SK-N-SH (cell line): ENCODE measurements around the gene NLN. TPM values are rescaled to one million over a fixed set of nuclear protein-coding genes. Genes with fewer than 3 reads are reported as not detected.

Experiments used
- CTCF ChIA-PET: fragments of 300-600, 350-600 bp; formaldehyde crosslinking; extraction: SDS; loops from one replicate; lab custom pipeline; 2021; lab: Yijun Ruan, JAX
- POLR2A ChIA-PET: fragments of 350-600 bp; sonication (Branson Sonifier 250); formaldehyde crosslinking; extraction: SDS; loops from one replicate; lab custom pipeline; 2020; ENCODE audit warnings: antibody characterized with exemption, inconsistent platforms; lab: Yijun Ruan, JAX
- DNase-seq: peaks from one replicate; pipeline ENCODE4 v3.0.0; 2012
- H2AFZ ChIP-seq: fragments of 200-600 bp; sonication (generic); 2 replicates; pipeline ENCODE4 v1.8.1; 2016; ENCODE audit warnings: antibody characterized with exemption, mild to moderate bottlenecking, low read depth
- H3F3A ChIP-seq: fragments of 200-600 bp; sonication (generic); replicated peaks from 2 replicates; pipeline ENCODE3; 2016; ENCODE audit warnings: antibody characterized with exemption, mild to moderate bottlenecking; ENCODE audit not compliant: insufficient read depth
- H3K27ac ChIP-seq, 2 experiments: fragments of 200-500 bp in 1 of 2; fragments of 200-600 bp in 1 of 2; sonication (Bioruptor generic) in 1 of 2; sonication (generic), shearing (Covaris generic) in 1 of 2; 2 replicates each; pipeline versions ENCODE4 v1.5.1 to v1.6.1; 2014 to 2016; ENCODE audit warnings: low read depth in 2 of 2, inconsistent platforms in 1 of 2, low read length in 1 of 2, mild to moderate bottlenecking in 1 of 2, mixed read lengths in 1 of 2
- H3K27me3 ChIP-seq: fragments of 200-600 bp; sonication (generic), shearing (Covaris generic); 2 replicates; pipeline ENCODE4 v1.6.1; 2016; ENCODE audit warnings: mixed run types; ENCODE audit not compliant: insufficient read depth
- H3K36me3 ChIP-seq, 2 experiments: fragments of 200-500 bp in 1 of 2; fragments of 200-600 bp in 1 of 2; sonication (Bioruptor generic) in 1 of 2; sonication (generic) in 1 of 2; replicated peaks in 1 of 2; 2 replicates each; pipeline versions ENCODE3 to v1.5.1; 2014 to 2016; ENCODE audit warnings: low read length in 1 of 2, mild to moderate bottlenecking in 1 of 2; ENCODE audit not compliant: insufficient read depth in 2 of 2, control insufficient read depth in 1 of 2
- H3K4me1 ChIP-seq, 2 experiments: fragments of 200-500 bp in 1 of 2; fragments of 200-600 bp in 1 of 2; sonication (Bioruptor generic) in 1 of 2; sonication (generic), shearing (Covaris generic) in 1 of 2; 2 replicates each; pipeline versions ENCODE4 v1.5.1 to v1.6.1; 2014 to 2016; ENCODE audit warnings: low read depth in 1 of 2, low read length in 1 of 2, mixed run types in 1 of 2; ENCODE audit not compliant: insufficient read depth in 2 of 2, control insufficient read depth in 1 of 2
- H3K4me2 ChIP-seq: fragments of 200-600 bp; sonication (generic), shearing (Covaris generic); 2 replicates; pipeline ENCODE4 v1.6.1; 2017; ENCODE audit warnings: mixed run types
- H3K4me3 ChIP-seq, 2 experiments: fragments of 200-500 bp in 1 of 2; fragments of 200-600 bp in 1 of 2; sonication (Bioruptor generic) in 1 of 2; sonication (generic), shearing (Covaris generic) in 1 of 2; 2 replicates each; pipeline versions ENCODE4 v1.5.1 to v1.8.1; 2014 to 2016; ENCODE audit warnings: low read depth in 2 of 2, inconsistent platforms in 1 of 2, low read length in 1 of 2, mild to moderate bottlenecking in 1 of 2, mixed read lengths in 1 of 2, moderate library complexity in 1 of 2
- H3K79me2 ChIP-seq: fragments of 200-600 bp; sonication (generic); 2 replicates; pipeline ENCODE4 v1.8.1; 2017; ENCODE audit warnings: mild to moderate bottlenecking; ENCODE audit not compliant: insufficient read depth
- H3K9ac ChIP-seq: fragments of 200-600 bp; sonication (generic); 2 replicates; pipeline ENCODE4 v1.6.1; 2017; ENCODE audit warnings: mixed run types
- H3K9me2 ChIP-seq: fragments of 200-600 bp; sonication (generic); 2 replicates; pipeline ENCODE4 v1.6.1; 2017; ENCODE audit warnings: mixed run types
- H3K9me3 ChIP-seq: fragments of 200-600 bp; sonication (generic); 2 replicates; pipeline ENCODE4 v1.6.1; 2017; ENCODE audit warnings: mixed run types, mild to moderate bottlenecking, moderate library complexity
- H4K20me1 ChIP-seq: fragments of 200-600 bp; sonication (generic); 2 replicates; pipeline ENCODE4 v1.6.1; 2017; ENCODE audit warnings: mild to moderate bottlenecking, mixed run types; ENCODE audit not compliant: insufficient read depth
- CHD2 ChIP-seq: fragments of 150-350 bp; IDR thresholded peaks from 2 replicates; pipeline ENCODE4 v1.6.1; 2018; ENCODE audit warnings: low read length; ENCODE audit not compliant: partially characterized antibody
- CTCF ChIP-seq: fragments of 200-600 bp; sonication (generic); IDR thresholded peaks from 2 replicates; pipeline ENCODE4 v1.6.1; 2017; ENCODE audit warnings: antibody characterized with exemption, mild to moderate bottlenecking, moderate library complexity
- ELF1 ChIP-seq: IDR thresholded peaks from 2 replicates; pipeline ENCODE4 v1.4.0; 2012
- FOSL2 ChIP-seq: IDR thresholded peaks from 2 replicates; pipeline ENCODE4 v1.4.0; 2012; ENCODE audit warnings: low read depth, mild to moderate bottlenecking, moderate library complexity, borderline replicate concordance
- FOXJ3 ChIP-seq: sonication (generic); formaldehyde crosslinking; IDR thresholded peaks from 2 replicates; pipeline ENCODE4 v1.5.1; 2020; ENCODE audit warnings: mild to moderate bottlenecking, missing genetic modification reagents
- FOXM1 ChIP-seq: IDR thresholded peaks from 2 replicates; pipeline ENCODE4 v1.4.0; 2012; ENCODE audit warnings: low read depth, mild to moderate bottlenecking
- GABPA ChIP-seq: IDR thresholded peaks from 2 replicates; pipeline ENCODE4 v1.4.0; 2012; ENCODE audit warnings: low read depth, mild to moderate bottlenecking
- IRF3 ChIP-seq: fragments of 150-350 bp; IDR thresholded peaks from 2 replicates; pipeline ENCODE4 v1.6.1; 2016; ENCODE audit warnings: mild to moderate bottlenecking, low read depth, low read length
- MAX ChIP-seq: IDR thresholded peaks from 2 replicates; pipeline ENCODE4 v1.4.0; 2012; ENCODE audit warnings: low read depth
- MXI1 ChIP-seq: IDR thresholded peaks from 2 replicates; pipeline ENCODE4 v1.6.1; 2012; ENCODE audit warnings: mild to moderate bottlenecking, low read depth, low read length, improper control_type of control experiment
- NRF1 ChIP-seq: IDR thresholded peaks from 2 replicates; pipeline ENCODE4 v1.6.1; 2012; ENCODE audit warnings: low read depth, mild to moderate bottlenecking, low read length
- RAD21 ChIP-seq: IDR thresholded peaks from 2 replicates; pipeline ENCODE4 v1.6.1; 2012; ENCODE audit warnings: mild to moderate bottlenecking, low read length
- RFX5 ChIP-seq: IDR thresholded peaks from 2 replicates; pipeline ENCODE4 v1.6.1; 2012; ENCODE audit warnings: mild to moderate bottlenecking, improper control_type of control experiment, low read length
- RXRA ChIP-seq: IDR thresholded peaks from 2 replicates; pipeline ENCODE4 v1.4.0; 2012; ENCODE audit warnings: low read depth, mild to moderate bottlenecking, borderline replicate concordance
- SIN3A ChIP-seq: IDR thresholded peaks from 2 replicates; pipeline ENCODE4 v1.6.1; 2012; ENCODE audit warnings: low read depth, mild to moderate bottlenecking, low read length, moderate library complexity, borderline replicate concordance
- SMC3 ChIP-seq: IDR thresholded peaks from 2 replicates; pipeline ENCODE4 v1.6.1; 2012; ENCODE audit warnings: low read depth, low read length, improper control_type of control experiment
- TAF1 ChIP-seq: IDR thresholded peaks from 2 replicates; pipeline ENCODE4 v1.6.1; 2012; ENCODE audit warnings: low read depth, mild to moderate bottlenecking, low read length, moderate library complexity, borderline replicate concordance
- TCF12 ChIP-seq: IDR thresholded peaks from 2 replicates; pipeline ENCODE4 v1.4.0; 2012
- TEAD4 ChIP-seq: IDR thresholded peaks from 2 replicates; pipeline ENCODE4 v1.4.0; 2012; ENCODE audit warnings: mild to moderate bottlenecking, borderline replicate concordance; ENCODE audit not compliant: insufficient read depth
- YY1 ChIP-seq: IDR thresholded peaks from 2 replicates; pipeline ENCODE4 v1.4.0; 2012; ENCODE audit warnings: low read depth, mild to moderate bottlenecking
- WGBS: methylation state at CpG from one replicate; pipeline ENCODE4 v1.1.6; 2017; ENCODE audit warnings: low lambda C conversion rate; 5-methylcytosine and 5-hydroxymethylcytosine counted together
- polyA plus RNA-seq, 3 experiments: library from polyadenylated mRNA; depleted of rRNA; stranded (reverse); fragments of >200 nt; gene quantifications; 2 replicates each; pipeline ENCODE4 v1.2.3, GENCODE V29; 2012

The NLN gene
- polyA plus RNA-seq, 1 of the 3 experiments (the other 2 are of a cell fraction), result 17.1 TPM

- ChIA-PET CTCF (interaction anchor here (0.9 kb wide), 1 partner anchor 207 kb away, joined by 3 read pairs; no protein-coding TSS in a partner anchor), POLR2A (no interaction called here)
- H4K20me1 ChIP-seq, result 0 out of 2 replicates have a peak, but pooled peaks cover 6% of the 10 kb centered on the region
- DNase-seq, result no peak
- no peaks in the 10 kb centered on the region for H3K36me3 ChIP-seq
- H3K9me3 ChIP-seq, result no peaks in the 10 kb centered on the region
- H2AFZ ChIP-seq, result no peak overlapping the region
- no peak overlapping the region for H3K27ac ChIP-seq
- H3K9me2 ChIP-seq, result no peaks in the 10 kb centered on the region
- WGBS, result 82% methylated on average over 4 of the region's 4 CpGs
- H3K4me2 ChIP-seq, result no peak overlapping the region
- no peaks in the 10 kb centered on the region for H3K27me3 ChIP-seq
- no peak overlapping the region for H3K9ac ChIP-seq
- peaks cover 0 to 11% of the 10 kb centered on the region in 2 experiments; a peak in 1 of 4 replicates for H3K4me1 ChIP-seq
- H3K4me3 ChIP-seq, result no peak overlapping the region
- TF ChIP-seq FOSL2, result no peak
- TF ChIP-seq GABPA, result no peak
- TF ChIP-seq TCF12, result no peak
- no peak for TF ChIP-seq TEAD4
- TF ChIP-seq CTCF, result no peak
- TF ChIP-seq SMC3, result no peak
- no peak for TF ChIP-seq NRF1
- no peak for TF ChIP-seq MAX
- no peak for TF ChIP-seq RAD21
- TF ChIP-seq MXI1, result no peak
- no peak for TF ChIP-seq CHD2
- no peak for TF ChIP-seq RXRA
- no peak for TF ChIP-seq RFX5
- TF ChIP-seq YY1, result no peak
- TF ChIP-seq TAF1, result no peak
- no peak for TF ChIP-seq FOXJ3 (CRISPR knock-in tag)
- TF ChIP-seq ELF1, result no peak
- no peak for TF ChIP-seq IRF3
- TF ChIP-seq FOXM1, result no peak
- no peak for TF ChIP-seq SIN3A
- H3K79me2 ChIP-seq, result peaks cover 65% of the 10 kb centered on the region
- peaks cover 16% of the 10 kb centered on the region for H3F3A ChIP-seq
Observed at GRCh38 chr5:65738305-65738704, 16.3 kb downstream of the NLN start.
